HG02938 (cell line): ENCODE data around the gene TAF5L.
"Not testable (repeated sequence)": the region's sequence is repeated elsewhere in the genome, so short reads cannot be mapped to it uniquely, and the experiment has no call there.

Source experiments
- ATAC-seq: cut with Tn5 transposase; IDR thresholded peaks from one replicate; pipeline ENCODE4 v1.9.1; 2021; ENCODE audit warnings: mild to moderate bottlenecking, moderate library complexity; ENCODE audit not compliant: unreplicated experiment

Gene TAF5L

DNA sequence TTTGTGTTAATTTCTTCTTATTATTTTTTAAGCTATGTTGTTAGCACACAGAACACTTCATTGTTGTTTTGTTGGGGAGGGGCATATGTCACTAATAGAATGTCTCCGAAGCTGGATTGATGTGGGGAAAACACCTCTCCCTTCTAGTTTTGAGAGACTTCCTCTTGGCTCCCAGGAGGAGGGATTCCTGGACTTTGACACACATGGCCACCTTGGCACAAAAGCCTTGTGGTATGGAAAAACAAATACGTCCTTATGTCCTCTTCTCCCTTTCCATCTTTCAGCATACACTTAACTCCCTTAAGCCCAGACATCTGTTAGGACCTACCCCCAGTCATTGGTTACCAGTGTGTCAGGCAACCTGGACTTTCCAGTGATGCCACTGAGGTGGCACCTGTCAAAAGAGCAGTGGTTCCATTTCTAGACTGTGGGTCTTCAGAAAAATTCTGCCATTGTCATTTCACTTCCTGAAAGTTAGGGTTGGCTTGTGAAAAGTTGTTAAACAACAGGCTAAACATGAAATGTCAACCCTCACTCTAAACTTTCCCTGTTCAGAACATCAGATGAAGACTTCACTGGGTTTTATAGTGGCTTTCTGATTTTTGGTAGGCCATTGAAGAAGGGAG is 54.9 kb downstream of the TAF5L start:
- no peak for ATAC-seq

DNA sequence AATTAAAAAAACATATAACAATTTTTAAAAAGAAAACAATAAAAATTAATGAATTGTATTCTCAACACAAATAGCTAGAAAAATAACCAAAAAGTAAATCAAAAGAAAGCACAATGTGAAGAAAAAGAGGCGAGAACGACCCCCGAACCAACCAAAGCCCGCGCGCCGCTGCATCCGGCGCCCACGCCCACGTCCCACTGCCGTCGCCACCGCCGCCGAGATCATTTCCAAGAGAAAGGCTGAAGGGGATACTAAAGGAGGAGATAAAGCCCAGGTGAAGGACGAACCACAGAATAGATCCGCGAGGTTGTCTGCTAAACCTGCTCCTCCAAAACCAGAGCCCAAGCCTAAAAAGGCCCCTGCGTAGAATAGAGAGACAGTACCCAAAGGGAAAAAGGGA is 55.6 kb downstream of the TAF5L start:
- no peak for ATAC-seq

DNA sequence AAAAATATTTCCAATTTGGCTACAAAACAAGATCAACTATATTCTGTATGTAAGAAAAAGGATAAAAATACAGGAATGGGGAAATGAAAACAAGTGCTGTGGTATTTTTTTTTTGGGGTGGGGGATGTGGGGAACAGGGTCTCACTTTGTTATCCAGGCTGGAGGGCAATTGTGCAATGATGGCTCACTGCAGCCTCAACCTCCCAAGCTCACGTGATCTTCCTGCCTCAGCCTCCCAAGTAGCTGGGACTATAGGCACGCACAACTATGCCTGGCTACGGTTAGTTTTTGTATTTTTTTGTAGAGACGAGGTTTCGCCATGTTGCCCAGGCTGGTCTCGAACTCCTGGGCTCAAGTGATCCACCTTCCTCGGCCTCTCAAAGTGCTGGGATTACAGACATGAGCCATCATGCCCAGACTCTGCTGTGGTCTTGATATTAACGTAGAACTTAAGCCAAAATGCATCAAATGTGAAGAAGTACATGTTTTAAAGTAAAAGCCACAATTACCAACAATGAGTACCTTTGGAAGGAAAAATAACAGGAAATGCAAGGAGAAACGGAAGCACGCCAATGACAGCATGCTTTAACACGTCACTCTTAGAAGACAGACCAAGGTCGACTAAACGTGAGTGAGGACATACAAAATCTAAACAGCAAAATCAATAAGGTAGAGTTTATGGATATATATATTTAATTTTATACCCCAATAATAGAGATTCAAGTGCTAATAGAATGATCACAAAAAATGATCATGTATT is 58.6 kb downstream of the TAF5L start:
- ATAC-seq = no peak

DNA sequence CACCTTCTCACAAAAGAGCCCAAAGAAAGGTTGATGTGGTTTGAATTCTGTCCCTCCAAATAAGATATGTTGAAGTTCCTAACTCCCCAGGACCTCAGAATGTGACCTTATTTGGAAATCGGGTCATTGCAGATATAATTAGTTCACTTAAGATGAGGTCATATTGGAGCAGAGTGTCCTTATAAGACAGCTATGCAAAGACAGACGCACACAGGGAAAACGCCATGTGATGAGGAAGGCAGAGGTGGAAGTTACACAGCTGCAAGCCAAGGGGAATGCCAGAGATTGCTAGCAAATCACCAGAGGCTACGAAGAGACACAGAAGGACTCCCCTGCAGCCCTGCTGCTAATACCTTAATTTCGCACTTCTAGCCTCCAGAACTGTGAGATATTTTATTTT is 62.2 kb downstream of the TAF5L start:
- ATAC-seq = no peak

DNA sequence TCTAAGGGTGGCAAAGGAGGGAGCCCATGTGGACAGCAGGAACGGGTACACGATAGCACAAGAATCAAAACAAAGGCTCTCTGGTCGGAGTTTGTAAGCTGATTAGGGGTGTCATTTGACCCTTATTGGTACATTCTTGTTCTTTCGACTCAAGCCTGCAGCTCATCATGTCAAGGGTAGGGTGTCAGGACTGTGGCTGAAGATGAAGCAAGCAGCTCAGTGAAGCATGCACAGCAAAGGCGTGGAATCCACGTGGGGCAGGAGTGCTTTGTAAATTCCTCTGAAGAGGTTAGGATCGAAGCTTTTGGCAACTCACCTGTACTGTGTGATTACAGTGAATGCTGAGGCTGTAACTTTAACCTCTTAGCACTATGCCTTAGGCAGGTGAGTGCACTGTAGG is 62.7 kb downstream of the TAF5L start:
- no peak for ATAC-seq

DNA sequence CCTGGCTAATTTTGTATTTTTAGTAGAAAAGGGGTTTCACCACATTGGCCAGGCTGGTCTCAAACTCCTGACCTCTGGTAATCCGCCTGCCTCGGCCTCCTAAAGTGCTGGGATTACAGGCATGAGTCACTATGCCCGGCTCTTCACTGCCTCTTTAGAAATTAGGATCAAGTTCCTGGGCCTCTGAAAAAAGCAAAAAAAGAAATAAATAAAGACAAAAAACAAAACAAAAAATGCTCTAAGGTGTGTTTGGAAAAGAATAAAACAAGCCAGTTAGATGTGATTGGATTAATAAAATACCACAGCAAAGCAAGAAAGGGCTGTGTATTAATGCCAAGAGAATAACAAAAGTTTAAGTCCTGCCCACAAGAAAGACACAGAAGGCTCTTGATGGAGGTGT is 63.2 kb downstream of the TAF5L start:
- no peak for ATAC-seq

DNA sequence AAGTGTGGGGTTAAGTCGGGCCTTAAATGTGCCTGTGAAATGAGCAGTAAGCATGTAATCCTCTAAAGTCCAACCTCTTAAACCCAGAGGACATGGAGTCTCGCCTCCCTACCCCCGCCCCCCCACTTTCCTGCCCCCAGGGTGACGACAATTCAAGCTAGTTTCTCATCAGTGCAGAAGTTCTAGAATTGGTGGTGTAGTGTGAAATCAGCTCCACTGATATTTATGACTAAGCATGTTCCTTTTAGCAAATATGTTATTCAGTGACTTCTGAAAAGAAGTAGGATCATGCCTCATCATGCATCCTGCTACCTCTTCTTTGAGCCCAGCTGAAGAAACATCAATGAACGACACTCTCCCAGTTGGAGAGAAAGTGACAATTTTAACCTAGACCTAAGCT is 64.8 kb downstream of the TAF5L start:
- ATAC-seq = no peak

DNA sequence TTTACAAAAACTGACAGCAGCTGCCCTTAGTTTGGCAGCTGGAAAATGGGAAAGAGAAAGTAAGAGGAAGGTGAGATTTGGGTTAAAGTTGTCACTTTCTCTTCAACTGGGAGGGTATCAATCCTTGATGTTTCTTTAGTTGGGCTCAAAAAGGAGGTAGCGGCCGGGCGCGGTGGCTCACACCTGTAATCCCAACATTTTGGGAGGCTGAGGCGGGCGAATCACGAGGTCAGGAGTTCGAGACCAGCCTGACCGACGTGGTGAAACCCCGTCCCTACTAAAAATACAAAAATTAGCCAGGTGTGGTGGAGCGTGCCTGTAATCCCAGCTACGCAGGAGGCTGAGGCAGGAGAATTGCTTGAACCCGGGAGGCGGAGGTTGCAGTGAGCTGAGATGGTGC is 65.8 kb downstream of the TAF5L start:
- ATAC-seq = not testable (repeated sequence)

DNA sequence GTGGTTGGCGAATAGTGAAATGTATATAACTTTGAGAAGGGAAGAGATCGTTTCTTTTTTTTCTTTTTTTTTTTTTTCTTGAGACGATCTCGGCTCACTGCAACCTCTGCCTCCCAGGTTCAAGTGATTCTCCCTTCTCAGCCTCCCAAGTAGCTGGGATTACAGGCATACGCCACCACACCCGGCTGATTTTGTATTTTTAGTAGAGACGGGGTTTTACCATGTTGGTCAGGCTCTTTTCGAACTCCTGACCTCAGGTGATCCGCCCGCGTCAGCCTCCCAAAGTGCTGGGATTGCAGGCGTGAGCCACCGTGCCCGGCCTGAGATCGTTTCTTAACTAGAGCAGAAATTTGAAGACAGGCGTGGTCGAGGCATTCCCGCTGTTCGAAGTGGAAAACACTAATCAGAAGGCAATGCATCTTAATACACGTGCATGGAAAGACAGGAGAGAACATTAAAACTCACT is 66.6 kb downstream of the TAF5L start:
- ATAC-seq = not testable (repeated sequence)

DNA sequence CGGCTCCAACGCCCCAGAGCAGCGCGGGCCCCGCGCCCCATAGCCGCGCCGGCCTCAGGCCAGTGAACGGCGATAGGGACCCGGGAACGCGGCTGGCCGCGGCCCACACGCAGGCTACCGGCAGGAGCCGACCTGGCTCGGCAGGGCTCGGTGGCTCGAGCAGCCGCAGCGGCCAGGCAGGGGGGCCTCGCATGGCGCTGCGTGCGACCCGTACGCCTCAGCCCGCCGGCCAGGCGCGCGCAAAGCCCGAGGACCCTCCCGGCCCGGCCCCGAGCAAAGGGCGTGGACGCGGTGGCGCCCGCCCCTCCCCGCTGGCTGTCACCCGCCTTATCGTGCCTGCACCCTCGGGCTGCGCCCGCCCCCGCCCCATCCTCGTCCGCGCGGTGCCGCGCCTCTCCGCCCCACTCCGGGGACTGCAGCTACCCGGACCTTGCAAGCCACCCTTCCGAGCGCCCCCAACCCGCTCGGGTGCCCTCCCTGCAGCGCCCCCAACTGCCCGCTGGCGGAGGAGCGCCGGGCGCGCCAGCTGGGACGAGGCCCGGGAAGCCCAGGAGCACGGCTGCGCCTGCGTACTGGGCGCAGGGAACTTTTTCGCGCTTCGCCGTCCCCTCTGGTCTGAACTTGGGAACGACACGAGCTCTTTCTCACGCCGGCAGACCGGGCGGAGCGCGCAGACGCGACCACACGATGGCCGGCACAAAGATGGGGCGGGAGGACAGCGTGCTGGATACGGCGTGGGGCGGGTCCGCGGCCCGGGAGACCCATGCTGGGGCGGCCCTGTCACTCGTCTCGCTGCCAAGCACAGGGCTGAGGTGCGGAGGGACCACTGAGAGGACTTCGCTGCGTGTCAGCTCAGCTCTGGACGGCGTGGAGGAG is 67.2 kb downstream of the TAF5L start, which contains the start of gene ABCB10:
ABCB10 (minus strand) TSS at position 248 of the 876 bp plus-strand sequence; CDS start at position 193, 55 bp downstream.
- peak; percentile 83 for ATAC-seq

DNA sequence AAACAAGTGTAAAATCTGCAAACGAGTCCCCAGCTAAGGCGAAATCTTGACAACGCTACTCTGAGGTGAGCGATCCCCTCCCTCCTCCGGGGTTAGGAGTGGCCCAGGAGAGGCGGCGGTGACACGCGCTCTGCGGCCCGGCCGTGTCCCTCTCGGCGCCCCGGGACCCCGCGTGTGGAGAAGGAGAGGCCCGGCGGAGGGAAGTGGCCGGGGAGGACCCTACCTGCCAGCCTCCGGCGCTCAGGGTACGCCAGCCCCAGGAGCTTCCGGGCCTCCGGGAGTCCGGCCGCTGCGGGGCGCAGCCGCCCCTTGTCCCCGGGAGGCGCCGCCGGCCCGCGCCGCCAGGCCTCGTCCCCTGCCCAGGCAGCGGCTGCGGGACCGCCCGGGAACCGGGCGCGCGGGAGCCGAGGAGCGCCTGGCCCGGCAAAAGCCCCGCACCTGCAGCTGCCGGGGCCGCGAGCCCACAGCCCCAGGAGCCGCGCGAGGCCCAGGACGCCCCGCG is 68.0 kb downstream of the TAF5L start:
- ATAC-seq = peak; percentile 26

DNA sequence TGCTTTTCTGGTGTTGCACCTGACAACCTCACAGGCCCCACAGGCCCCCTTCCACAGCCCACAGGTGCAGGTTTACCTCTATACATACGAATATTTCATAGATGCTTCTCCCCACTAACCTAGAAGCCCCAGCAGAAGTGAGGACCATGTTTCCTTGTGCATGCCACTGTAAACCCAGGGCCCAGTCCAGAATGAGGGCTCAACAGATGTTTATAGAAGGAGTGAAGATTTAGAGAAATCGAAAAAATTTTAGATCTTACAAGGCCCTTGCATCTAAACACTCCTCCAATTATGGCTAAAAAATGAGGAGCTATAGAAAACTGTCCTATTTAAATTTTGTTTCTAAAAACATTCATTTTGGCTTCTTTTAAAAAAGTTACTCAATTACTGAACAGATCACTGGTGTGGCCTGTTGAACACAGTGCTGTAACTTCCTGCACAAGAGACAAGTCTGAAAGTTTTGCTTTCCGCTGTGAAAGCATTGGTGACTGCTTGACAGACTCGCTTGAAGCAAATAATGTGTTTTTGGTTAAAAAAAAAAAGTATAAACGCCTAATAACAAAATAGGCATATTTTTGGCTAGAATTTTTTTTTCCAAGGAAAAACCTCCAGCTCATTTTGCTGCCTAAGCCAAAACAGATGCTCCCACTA is 68.6 kb downstream of the TAF5L start:
- peak; percentile 22 for ATAC-seq

DNA sequence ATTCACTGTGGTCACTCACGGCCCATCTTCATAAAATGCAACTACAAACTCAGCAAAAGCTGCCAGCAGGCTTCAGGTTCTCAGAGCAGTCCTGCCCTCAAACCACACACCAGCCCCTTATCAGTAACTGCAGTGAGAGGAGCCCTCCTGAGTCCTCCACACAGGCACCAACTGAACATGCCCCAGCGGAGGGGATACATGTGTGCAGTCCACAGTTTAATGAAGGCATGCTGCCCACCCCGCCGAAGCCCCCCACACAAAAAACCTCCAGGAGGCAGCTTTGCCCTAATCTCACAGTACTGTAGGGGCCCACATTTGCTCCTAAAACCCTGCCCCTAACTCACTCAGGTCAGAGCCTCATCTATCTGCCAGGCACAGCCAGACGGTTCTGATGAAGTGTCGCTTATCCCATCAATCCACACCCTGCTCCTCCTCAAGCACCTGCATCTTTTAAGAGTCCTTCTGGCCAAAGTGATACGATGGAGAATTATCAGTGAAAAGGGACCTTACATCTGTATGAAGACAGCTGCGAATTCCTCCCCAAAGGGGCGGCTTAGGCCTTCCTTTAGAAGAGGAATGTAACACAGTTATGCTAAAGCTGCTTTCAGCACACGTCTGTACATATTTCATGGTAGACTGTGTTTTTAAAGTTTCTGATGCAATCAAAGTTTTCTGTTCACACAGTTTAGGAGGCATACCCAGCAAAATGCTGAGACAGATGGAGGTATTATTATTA is 70.9 kb downstream of the TAF5L start:
- no peak for ATAC-seq

DNA sequence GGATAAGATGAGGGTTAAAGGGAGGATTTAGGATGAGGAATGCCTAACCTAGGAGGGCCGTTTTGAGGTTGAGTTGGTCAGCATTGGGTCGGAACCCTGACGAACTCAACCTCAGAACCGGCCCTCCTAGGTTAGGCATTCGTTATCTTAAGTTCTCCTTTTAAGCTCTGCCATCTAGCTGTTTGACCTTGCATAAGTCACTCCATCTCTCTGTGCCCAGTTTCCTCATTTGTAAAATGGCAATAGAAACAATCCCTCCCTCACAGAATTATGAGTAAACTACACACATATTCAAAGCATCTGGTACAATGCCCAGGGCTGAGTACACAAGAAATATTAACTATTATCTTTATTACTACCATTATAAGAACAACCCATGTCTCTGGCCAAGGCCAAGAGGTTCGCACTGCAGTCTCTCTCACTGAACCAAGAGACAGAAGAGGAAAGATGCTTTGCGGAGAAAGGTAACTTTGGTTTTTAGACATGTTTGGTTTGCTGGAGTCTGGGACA is 72.2 kb downstream of the TAF5L start:
- no peak for ATAC-seq

DNA sequence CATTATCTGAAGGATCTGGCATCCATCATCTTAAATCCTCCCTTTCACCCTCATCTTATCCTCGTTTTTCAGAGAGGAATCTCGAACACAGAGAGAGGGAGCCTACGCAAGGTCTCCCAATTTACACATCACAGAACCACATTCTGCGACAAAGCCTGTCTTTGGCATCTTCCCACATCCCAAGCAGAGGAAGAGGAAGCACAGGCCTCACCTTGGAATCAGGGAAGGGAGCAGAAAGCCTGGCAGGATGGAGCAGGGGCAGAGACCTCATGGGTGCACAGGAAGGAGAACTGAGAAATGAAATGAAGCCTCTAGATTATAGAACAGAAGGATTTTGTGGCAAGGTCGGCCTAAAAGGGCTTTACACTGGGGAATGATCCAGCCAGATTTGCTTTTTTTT is 73.2 kb downstream of the TAF5L start:
- ATAC-seq = no peak

DNA sequence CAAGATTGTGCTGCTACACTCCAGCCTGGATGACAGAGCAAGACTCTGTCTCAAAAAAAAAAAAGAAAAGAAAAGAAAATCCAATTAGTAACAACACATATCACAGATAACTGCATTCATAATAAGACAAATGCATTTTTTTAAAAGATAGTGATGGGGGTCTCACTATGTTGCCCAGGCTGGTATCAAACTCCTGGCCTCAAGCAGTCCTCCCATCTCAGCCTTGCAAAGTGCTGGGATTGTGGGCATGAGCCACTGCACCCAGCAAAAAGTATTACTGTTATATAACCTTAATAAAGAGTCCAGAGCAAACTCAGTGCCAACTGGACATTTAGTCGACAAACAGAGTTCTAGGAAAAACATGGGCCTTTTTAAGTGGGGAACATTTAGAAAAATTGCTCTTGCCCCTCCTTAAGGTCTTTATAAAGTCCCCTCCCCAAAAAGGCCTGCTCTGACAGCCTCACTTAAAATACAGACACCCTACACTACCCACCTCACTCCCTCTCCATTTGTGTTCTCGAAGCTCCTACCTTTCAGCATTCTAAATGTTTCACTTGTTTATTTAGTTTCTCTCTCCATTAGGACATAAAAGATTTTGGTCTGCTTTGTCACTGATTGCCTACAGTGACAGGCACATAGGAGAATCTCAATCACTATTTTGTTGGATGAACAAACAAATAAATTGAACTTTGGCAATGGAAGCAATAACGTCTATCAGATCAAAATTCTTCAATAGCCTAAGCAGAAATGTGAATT is 74.9 kb downstream of the TAF5L start:
- no peak for ATAC-seq

DNA sequence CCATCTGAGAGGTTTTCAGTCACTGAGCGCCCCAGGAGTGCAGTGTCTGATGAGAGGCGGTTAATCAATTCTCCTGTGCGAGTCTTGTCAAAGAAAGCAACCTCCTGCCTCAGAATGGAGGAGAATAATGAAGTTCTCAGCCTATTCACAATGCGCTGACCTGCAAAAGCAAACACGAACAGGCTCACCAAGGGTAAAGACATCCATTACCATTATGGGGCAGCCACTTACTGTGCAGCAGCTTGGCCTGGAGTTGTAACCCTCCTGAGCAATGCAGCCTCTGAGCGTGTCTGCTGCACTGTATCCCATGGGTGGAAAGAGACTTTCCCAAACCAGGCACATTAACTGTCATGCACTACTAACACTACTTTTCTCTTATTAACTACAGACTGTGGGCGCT is 78.4 kb downstream of the TAF5L start:
- ATAC-seq = no peak

DNA sequence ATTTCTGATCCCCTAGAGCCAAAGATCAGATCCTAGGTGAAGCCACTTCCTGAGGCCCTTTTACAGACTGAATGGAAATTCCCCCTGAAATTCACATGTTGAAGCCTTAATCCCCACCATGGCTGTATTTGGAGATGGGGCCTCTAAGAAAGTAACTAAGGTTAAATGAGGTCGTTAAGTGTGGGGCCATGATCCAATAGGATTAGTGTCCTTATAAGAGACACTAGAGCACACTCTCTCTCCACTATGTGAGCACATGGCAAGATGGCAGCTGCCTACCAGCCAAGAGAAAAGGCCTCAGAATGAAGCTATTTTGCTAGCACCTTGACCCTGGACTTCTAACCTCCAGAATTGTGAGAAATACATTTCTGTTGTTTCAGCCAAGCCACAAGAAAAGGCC is 81.3 kb downstream of the TAF5L start:
- ATAC-seq = no peak
